Right ventricle myocardium superior (tissue), 1 donor: ENCODE measurements around the gene RAB11A. TPM values are rescaled to one million over a fixed set of nuclear protein-coding genes. Genes with fewer than 3 reads are reported as not detected.
A peak's percentile ranks its signal among the peaks of the same experiment; 100 is the strongest.

ENCODE experiments used
- ATAC-seq: fragments of 200-7000 bp; cut with Tn5 transposase; one replicate; pipeline ENCODE4 v1.9.1; 2020; ENCODE audit warnings: mild to moderate bottlenecking; ENCODE audit not compliant: poor library complexity
- DNase-seq: peaks from one replicate; pipeline ENCODE4 v3.0.0-alpha.2; 2020
- intact Hi-C: fragments of 100-400 bp; cut with DNase I; formaldehyde crosslinking; loops from one replicate; pipeline ENCODE4 v1.11.2; 2022
- total RNA-seq: library from RNA; stranded (reverse); fragmentation: NEBNext Ultra II Directional; extraction: Animal tissue kit (Norgen Biotek cat#: 25700); gene quantifications from one replicate; pipeline ENCODE4 v1.2.1, GENCODE V29; 2021
- donor health status: DM: no; HTN: yes; CAD: no; lungs with severe emphysema.

Gene RAB11A
- total RNA-seq, 1 donor from 2014 or later, result 142 TPM

- DNase-seq (no peak), ATAC-seq (no peak)
- intact Hi-C loops, result no loop called here
Measured at GRCh38 chr15:65925338-65925737, 56.0 kb downstream of the RAB11A start.

- ATAC-seq (no peak), DNase-seq (no peak)
- intact Hi-C loops, result no loop called here
Measured at GRCh38 chr15:65926459-65926858, 57.2 kb downstream of the RAB11A start.

- ATAC-seq (no peak), DNase-seq (no peak)
- intact Hi-C loops, result no loop called here
Measured at GRCh38 chr15:65926899-65927298, 57.6 kb downstream of the RAB11A start.

- ATAC-seq (no peak), DNase-seq (no peak)
- intact Hi-C loops, result no loop called here
Measured at GRCh38 chr15:65927545-65927944, 58.3 kb downstream of the RAB11A start.

- no peak for DNase-seq
- intact Hi-C loops, result no loop called here
- no peak for ATAC-seq
Measured at GRCh38 chr15:65929573-65929972, 60.3 kb downstream of the RAB11A start.

- intact Hi-C loops, result no loop called here
- no peak for DNase-seq
- ATAC-seq, result no peak
Measured at GRCh38 chr15:65930134-65930533, 60.8 kb downstream of the RAB11A start.

- DNase-seq (no peak), ATAC-seq (no peak)
- intact Hi-C loops, result no loop called here
Measured at GRCh38 chr15:65931221-65931620, 61.9 kb downstream of the RAB11A start.

GRCh38 chr15:65935391-65935790, 66.1 kb downstream of the RAB11A start:
- DNase-seq (no peak), ATAC-seq (no peak)
- intact Hi-C loops, result no loop called here

GRCh38 chr15:65936282-65936681, 67.0 kb downstream of the RAB11A start:
- intact Hi-C loops, result no loop called here
- ATAC-seq (no peak), DNase-seq (no peak)

- ATAC-seq, result peak; percentile 60
- intact Hi-C loops, result no loop called here
- DNase-seq, result no peak
Measured at GRCh38 chr15:65937054-65937453, 67.8 kb downstream of the RAB11A start.

GRCh38 chr15:65937476-65937875, 68.2 kb downstream of the RAB11A start:
- ATAC-seq (no peak), DNase-seq (no peak)
- intact Hi-C loops, result no loop called here

GRCh38 chr15:65938604-65939003, 69.3 kb downstream of the RAB11A start:
- ATAC-seq (no peak), DNase-seq (no peak)
- intact Hi-C loops, result no loop called here

GRCh38 chr15:65939901-65940617, 70.8 kb downstream of the RAB11A start:
- ATAC-seq (peak; percentile 81), DNase-seq (peak; percentile 59)
- intact Hi-C loops, result no loop called here

- peak; percentile 54 for ATAC-seq
- no peak for DNase-seq
- intact Hi-C loops, result no loop called here
Measured at GRCh38 chr15:65940618-65940909, 71.3 kb downstream of the RAB11A start.

Other genes starting within 250 kb of the RAB11A start
- gene SLC24A1, start 247.6 kb upstream of the RAB11A start, total RNA-seq, result 2.0 TPM
- 11.8 TPM for gene DENND4A, start 77.2 kb upstream of the RAB11A start, total RNA-seq